Spleen (tissue), 7 donors: Measurements from ENCODE around the gene ABCG4.

Experiments used
- CTCF ChIP-seq, 11 experiments: fragments of 200-600 bp in 7 of 11; fragments of 450-650 bp in 4 of 11; sonication (generic) in 4 of 11; IDR thresholded peaks in 8 of 11; conservative IDR thresholded peaks in 3 of 11; 1 replicate in 7 of 11; 2 replicates in 4 of 11; pipeline versions ENCODE4 v1.4.0 to v1.8.0; 2016 to 2021; ENCODE audit warnings: antibody characterized with exemption in 11 of 11, inconsistent platforms in 4 of 11, mild to moderate bottlenecking in 1 of 11
- POLR2A ChIP-seq, 3 donors: fragments of 450-650 bp; IDR thresholded peaks; one replicate each; pipeline ENCODE4 v1.5.1; 2017; ENCODE audit warnings: antibody characterized with exemption in 3 of 3, mild to moderate bottlenecking in 1 of 3
- POLR2AphosphoS5 ChIP-seq, 3 donors: sonication (generic); formaldehyde crosslinking; IDR thresholded peaks; one replicate each; pipeline ENCODE4 v1.5.1; 2017; ENCODE audit warnings: antibody characterized with exemption in 3 of 3
- donor health status: DM: no; HTN: no; CAD: no; lungs with moderate emphysema.
- donor health status: DM: no; HTN: no; CAD: no.
- donor health status: DM: no; HTN: no; CAD: no.

- no peak for TF ChIP-seq POLR2A (IDR thresholded peaks at IDR 0.05)
- TF ChIP-seq CTCF (IDR thresholded peaks at IDR 0.05 in 8 of 11, conservative IDR thresholded peaks at IDR 0.05 in 3 of 11): no peak
- TF ChIP-seq POLR2AphosphoS5 (IDR thresholded peaks at IDR 0.05): no peak
Observed at GRCh38 chr11:119207415-119207960, 58.6 kb downstream of the ABCG4 start.
